Fibroblast of villous mesenchyme (primary cell): ENCODE results near the gene COX19. TPM values are rescaled to one million over a fixed set of nuclear protein-coding genes. Genes with fewer than 3 reads are reported as not detected.
A peak's percentile ranks its signal among the peaks of the same experiment; 100 is the strongest.

ENCODE experiments used
- DNase-seq: peaks from one replicate; pipeline ENCODE4 v3.0.0-alpha.2; 2010; ENCODE audit warnings: low read depth
- H3K4me3 ChIP-seq: 2 replicates; pipeline ENCODE4 v1.5.1; 2011; ENCODE audit warnings: low read depth, mild to moderate bottlenecking, low read length
- CTCF ChIP-seq: IDR thresholded peaks from 2 replicates; pipeline ENCODE4 v1.5.1; 2012; ENCODE audit warnings: low read depth, mild to moderate bottlenecking, low read length; ENCODE audit not compliant: insufficient read depth
- total RNA-seq: library from RNA; depleted of rRNA; stranded (reverse); fragments of >200 nt; gene quantifications from 2 replicates; pipeline ENCODE4 v1.2.3, GENCODE V29; 2012

COX19 gene
- total RNA-seq, 1 donor: 8.2 TPM

- TF ChIP-seq CTCF: no peak
- DNase-seq: no peak
- H3K4me3 ChIP-seq: no peak overlapping the region
Measured at GRCh38 chr7:994592-995308, 19.4 kb upstream of the COX19 start.

- H3K4me3 ChIP-seq: no peak overlapping the region
- peak; percentile 97 for DNase-seq
- TF ChIP-seq CTCF: peak; percentile 99
Measured at GRCh38 chr7:992709-993607, 17.6 kb upstream of the COX19 start.

DNA sequence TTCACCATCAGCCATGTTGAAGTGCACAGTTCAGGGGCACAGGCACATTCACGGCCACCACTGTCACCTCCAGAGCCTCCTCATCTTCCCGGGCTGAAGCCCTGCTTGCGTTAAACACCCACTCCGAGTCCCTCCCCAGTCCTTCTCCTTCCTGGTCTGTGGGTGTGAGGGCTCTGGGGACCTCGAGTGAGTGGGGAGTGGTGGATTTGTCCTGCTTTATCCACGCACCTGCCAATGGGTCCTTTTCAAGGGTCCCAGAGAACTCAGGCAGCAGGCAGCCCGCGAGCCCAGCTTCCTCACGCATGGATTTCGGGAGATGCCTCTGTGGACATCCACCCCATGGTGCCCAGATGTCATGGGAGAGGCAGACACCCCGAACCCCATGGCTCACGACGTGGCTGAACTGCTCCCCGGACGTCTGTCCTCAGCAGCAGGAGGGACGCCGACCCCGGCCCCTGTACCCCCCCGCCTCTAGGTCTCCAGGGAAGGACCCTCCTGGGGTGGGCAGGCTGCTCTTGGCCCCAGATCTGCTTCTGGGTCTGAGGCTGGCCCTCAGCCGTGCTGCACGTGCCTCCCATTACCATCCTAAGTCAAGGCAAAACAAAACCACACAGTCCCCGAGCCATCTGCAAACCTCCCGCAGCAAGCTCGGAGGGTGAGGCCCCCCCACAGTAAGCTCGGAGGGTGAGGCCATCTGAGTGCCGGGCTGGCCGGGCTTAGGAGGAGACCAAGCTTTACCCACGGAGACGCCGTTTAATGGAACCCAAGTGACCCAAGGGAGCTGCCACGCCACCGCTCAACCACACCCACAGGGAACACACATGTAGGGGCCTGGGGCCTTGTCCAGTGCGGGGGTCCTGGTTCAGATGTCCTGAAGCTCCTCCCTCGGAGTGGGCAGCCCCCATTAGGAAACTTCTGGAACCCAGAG is 16.6 kb upstream of the COX19 start:
- no peak overlapping the region for H3K4me3 ChIP-seq
- no peak for TF ChIP-seq CTCF
- DNase-seq: no peak

DNA sequence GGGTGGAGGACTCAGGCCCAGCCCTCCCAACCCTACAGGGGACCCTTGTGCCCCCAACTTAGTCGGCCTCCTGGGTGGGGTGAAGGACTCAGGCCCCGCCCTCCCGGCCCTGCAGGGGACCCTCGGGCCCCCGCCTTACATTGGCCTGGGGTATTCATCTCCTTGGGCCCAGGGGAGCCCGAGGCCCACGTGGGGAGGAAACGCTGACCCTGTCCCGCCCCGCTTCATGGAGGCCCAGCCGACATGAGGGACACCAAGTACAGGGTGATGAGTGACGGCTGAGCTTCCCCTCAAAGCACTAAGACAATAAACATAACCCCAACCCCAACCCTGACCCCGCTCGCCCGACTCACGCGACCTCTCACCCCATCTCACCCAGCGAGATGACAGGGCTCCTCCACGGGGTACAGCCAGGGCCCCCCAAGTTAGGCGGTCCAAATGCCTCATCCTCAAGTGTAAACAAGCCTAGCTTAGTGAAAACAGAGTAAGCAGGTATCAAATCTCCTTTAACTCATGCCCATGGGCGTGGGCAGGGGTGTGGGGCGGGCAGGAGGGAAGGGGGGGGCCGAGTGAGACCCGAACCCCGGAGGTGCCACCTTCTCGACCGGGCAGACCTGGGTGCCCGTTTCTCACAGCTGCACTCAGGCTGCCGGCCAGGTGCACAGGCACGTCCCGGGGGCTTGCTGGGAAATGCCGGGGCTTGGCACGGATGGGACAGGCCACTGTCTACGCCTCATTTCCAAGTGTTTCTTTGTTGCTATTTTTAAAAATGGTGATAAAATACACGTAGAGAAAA is 15.8 kb upstream of the COX19 start:
- DNase-seq: no peak
- no peak for TF ChIP-seq CTCF
- no peak overlapping the region for H3K4me3 ChIP-seq

DNA sequence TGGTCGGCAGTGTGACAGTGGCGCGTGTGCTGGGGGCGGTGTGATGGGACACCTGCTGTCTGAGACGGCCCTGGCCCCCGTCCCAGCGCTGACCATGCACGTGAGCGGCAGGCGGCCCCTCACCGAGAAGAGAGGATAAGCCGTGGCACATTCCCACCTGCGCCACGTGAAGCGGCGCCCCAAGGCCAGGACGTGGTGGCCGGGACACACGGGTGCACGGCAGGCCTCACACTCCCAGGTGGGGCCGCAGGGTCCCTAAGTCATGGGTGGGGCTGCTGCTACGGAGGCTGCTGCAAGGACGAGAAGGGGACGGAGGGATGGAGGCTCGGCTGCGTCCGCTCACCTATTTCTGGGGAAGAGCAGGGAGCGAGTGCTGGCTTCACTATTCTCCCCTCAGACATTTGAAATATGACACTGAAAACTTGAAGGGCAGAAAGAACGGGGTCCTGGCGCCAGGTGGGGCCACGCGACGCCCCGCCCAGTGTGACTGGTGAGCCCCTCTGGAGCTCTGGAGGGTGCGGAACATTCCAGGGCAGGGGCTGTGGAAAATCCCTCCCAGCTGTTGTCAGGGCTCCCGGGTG is 15.1 kb upstream of the COX19 start:
- H3K4me3 ChIP-seq: no peak overlapping the region
- TF ChIP-seq CTCF: no peak
- no peak for DNase-seq
